ENCODE data around the gene GGA1. TPM values are rescaled to one million over a fixed set of nuclear protein-coding genes. Genes with fewer than 3 reads are reported as not detected.

Gene GGA1
- total RNA-seq, 1 donor from 2014 or later = 80.2 TPM

- no peak for TF ChIP-seq CTCF (conservative IDR thresholded peaks at IDR 0.05)
- Mint-ChIP-seq H3K27me3 (no peaks in the 10 kb centered on the region), H3K4me1 (ENCODE audit: unreplicated experiment) (peaks cover 8% of the 10 kb centered on the region), H3K4me3 (no peak overlapping the region), H3K9me3 (no peaks in the 10 kb centered on the region), H3K27ac (no peak overlapping the region), H3K36me3 (peaks cover 4% of the 10 kb centered on the region)
- no peak for DNase-seq (ENCODE audit: extremely low spot score, unreplicated experiment)
Measured at GRCh38 chr22:37624876-37625275, 16.2 kb downstream of the GGA1 start.

- no peak for DNase-seq (ENCODE audit: extremely low spot score, unreplicated experiment)
- Mint-ChIP-seq H3K9me3 (no peaks in the 10 kb centered on the region), H3K27ac (no peak overlapping the region), H3K36me3 (peaks cover 4% of the 10 kb centered on the region), H3K4me1 (ENCODE audit: unreplicated experiment) (peaks cover 8% of the 10 kb centered on the region), H3K4me3 (no peak overlapping the region), H3K27me3 (no peaks in the 10 kb centered on the region)
- TF ChIP-seq CTCF (conservative IDR thresholded peaks at IDR 0.05) = no peak
Measured at GRCh38 chr22:37625737-37626136, 17.1 kb downstream of the GGA1 start.

DNA sequence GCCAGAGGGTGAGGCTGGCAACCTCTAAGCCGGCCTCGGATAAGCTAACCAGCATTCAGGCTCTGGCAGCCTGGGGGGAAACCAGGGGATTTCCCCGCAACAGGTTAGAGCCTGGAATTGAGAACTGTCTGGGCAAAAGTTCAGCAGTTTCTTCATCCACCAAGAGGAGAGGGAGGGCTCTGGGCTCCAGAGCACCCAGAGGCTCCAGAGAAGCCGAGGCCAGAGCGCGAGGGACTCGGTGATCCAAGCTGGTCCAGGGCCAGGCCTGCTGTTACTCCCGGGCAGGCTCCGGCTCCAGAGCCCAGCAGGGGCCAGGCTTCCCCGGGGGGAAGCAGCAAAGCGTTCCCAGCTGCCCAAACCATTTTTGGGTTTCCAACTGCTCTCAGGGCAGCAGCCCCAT is 17.5 kb downstream of the GGA1 start:
- Mint-ChIP-seq H3K4me3 (no peak overlapping the region), H3K27me3 (no peaks in the 10 kb centered on the region), H3K4me1 (ENCODE audit: unreplicated experiment) (peaks cover 8% of the 10 kb centered on the region), H3K27ac (no peak overlapping the region), H3K36me3 (peaks cover 4% of the 10 kb centered on the region), H3K9me3 (no peaks in the 10 kb centered on the region)
- DNase-seq (ENCODE audit: extremely low spot score, unreplicated experiment) = no peak
- TF ChIP-seq CTCF (conservative IDR thresholded peaks at IDR 0.05) = no peak

- no peak overlapping the region for H3K4me3 Mint-ChIP-seq
Measured at GRCh38 chr22:37626556-37627075, 18.0 kb downstream of the GGA1 start.

GRCh38 chr22:37627121-37627520 is 18.5 kb downstream of the GGA1 start:
- H3K4me3 Mint-ChIP-seq = no peak overlapping the region
- H3K27me3 Mint-ChIP-seq = no peaks in the 10 kb centered on the region
- no peak for TF ChIP-seq CTCF (conservative IDR thresholded peaks at IDR 0.05)
- no peak overlapping the region for H3K27ac Mint-ChIP-seq
- peaks cover 8% of the 10 kb centered on the region for H3K4me1 Mint-ChIP-seq (ENCODE audit: unreplicated experiment)
- H3K9me3 Mint-ChIP-seq = no peaks in the 10 kb centered on the region
- no peak for DNase-seq (ENCODE audit: extremely low spot score, unreplicated experiment)
- peaks cover 4% of the 10 kb centered on the region for H3K36me3 Mint-ChIP-seq

More at GRCh38 chr22:37626556-37627075, 18.0 kb downstream of the GGA1 start:
- no peak for DNase-seq (ENCODE audit: extremely low spot score, unreplicated experiment)
- Mint-ChIP-seq H3K27ac (no peak overlapping the region), H3K4me1 (ENCODE audit: unreplicated experiment) (peaks cover 8% of the 10 kb centered on the region), H3K9me3 (no peaks in the 10 kb centered on the region), H3K36me3 (peaks cover 4% of the 10 kb centered on the region), H3K27me3 (no peaks in the 10 kb centered on the region)
- no peak for TF ChIP-seq CTCF (conservative IDR thresholded peaks at IDR 0.05)

GRCh38 chr22:37627545-37627944 is 18.9 kb downstream of the GGA1 start:
- no peak overlapping the region for H3K27ac Mint-ChIP-seq
- no peak overlapping the region for H3K4me3 Mint-ChIP-seq
- peaks cover 4% of the 10 kb centered on the region for H3K36me3 Mint-ChIP-seq
- TF ChIP-seq CTCF (conservative IDR thresholded peaks at IDR 0.05) = no peak
- H3K27me3 Mint-ChIP-seq = no peaks in the 10 kb centered on the region
- no peak for DNase-seq (ENCODE audit: extremely low spot score, unreplicated experiment)
- H3K4me1 Mint-ChIP-seq (ENCODE audit: unreplicated experiment) = peaks cover 8% of the 10 kb centered on the region
- H3K9me3 Mint-ChIP-seq = no peaks in the 10 kb centered on the region
